Kidney epithelial cell (primary cell): ENCODE data around the gene FST. TPM values are rescaled to one million over a fixed set of nuclear protein-coding genes. Genes with fewer than 3 reads are reported as not detected.

ENCODE experiments used
- DNase-seq: peaks from one replicate; pipeline ENCODE4 v3.0.0-alpha.2; 2010; ENCODE audit warnings: low read depth
- H3K27me3 ChIP-seq: 2 replicates; pipeline ENCODE4 v1.6.0; 2011; ENCODE audit warnings: low read length; ENCODE audit not compliant: control insufficient read depth, insufficient read depth
- H3K36me3 ChIP-seq: 2 replicates; pipeline ENCODE4 v1.5.1; 2011; ENCODE audit warnings: low read length; ENCODE audit not compliant: control insufficient read depth, insufficient read depth
- H3K4me3 ChIP-seq: 2 replicates; pipeline ENCODE4 v1.5.1; 2011; ENCODE audit warnings: low read depth, mild to moderate bottlenecking, control low read depth, low read length
- CTCF ChIP-seq: IDR thresholded peaks from 2 replicates; pipeline ENCODE4 v1.5.1; 2011; ENCODE audit warnings: mild to moderate bottlenecking, moderate library complexity, low read length, control low read depth, inconsistent platforms; ENCODE audit not compliant: insufficient read depth, poor library complexity, severe bottlenecking
- total RNA-seq: library from RNA; depleted of rRNA; stranded (reverse); fragments of >200 nt; gene quantifications from 2 replicates; pipeline ENCODE4 v1.2.3, GENCODE V29; 2015

FST gene
- total RNA-seq, 1 donor from 2014 or later = 0.33 TPM

- no peak for TF ChIP-seq CTCF
- Histone ChIP-seq H3K4me3 (no peak overlapping the region), H3K27me3 (no peaks in the 10 kb centered on the region), H3K36me3 (no peaks in the 10 kb centered on the region)
- no peak for DNase-seq
Measured at GRCh38 chr5:53448851-53449250, 31.6 kb upstream of the FST start.

GRCh38 chr5:53453898-53454718, 26.3 kb upstream of the FST start:
- no peak for TF ChIP-seq CTCF
- DNase-seq = no peak
- Histone ChIP-seq H3K36me3 (no peaks in the 10 kb centered on the region), H3K27me3 (no peaks in the 10 kb centered on the region), H3K4me3 (no peak overlapping the region)

GRCh38 chr5:53454719-53455000, 25.8 kb upstream of the FST start:
- no peaks in the 10 kb centered on the region for H3K36me3 ChIP-seq
- no peaks in the 10 kb centered on the region for H3K27me3 ChIP-seq
- TF ChIP-seq CTCF = no peak
- no peak for DNase-seq
- no peak overlapping the region for H3K4me3 ChIP-seq

- Histone ChIP-seq H3K27me3 (no peaks in the 10 kb centered on the region), H3K36me3 (no peaks in the 10 kb centered on the region), H3K4me3 (no peak overlapping the region)
- no peak for DNase-seq
- no peak for TF ChIP-seq CTCF
Measured at GRCh38 chr5:53456366-53456765, 24.1 kb upstream of the FST start.

GRCh38 chr5:53463909-53464621, 16.4 kb upstream of the FST start:
- Histone ChIP-seq H3K27me3 (no peaks in the 10 kb centered on the region), H3K36me3 (no peaks in the 10 kb centered on the region), H3K4me3 (no peak overlapping the region)
- no peak for DNase-seq
- TF ChIP-seq CTCF = no peak
